ENCODE results near the gene LOXHD1. TPM values are rescaled to one million over a fixed set of nuclear protein-coding genes. Genes with fewer than 3 reads are reported as not detected.

Gene LOXHD1
- total RNA-seq, 1 donor from 2014 or later, result not detected

DNA sequence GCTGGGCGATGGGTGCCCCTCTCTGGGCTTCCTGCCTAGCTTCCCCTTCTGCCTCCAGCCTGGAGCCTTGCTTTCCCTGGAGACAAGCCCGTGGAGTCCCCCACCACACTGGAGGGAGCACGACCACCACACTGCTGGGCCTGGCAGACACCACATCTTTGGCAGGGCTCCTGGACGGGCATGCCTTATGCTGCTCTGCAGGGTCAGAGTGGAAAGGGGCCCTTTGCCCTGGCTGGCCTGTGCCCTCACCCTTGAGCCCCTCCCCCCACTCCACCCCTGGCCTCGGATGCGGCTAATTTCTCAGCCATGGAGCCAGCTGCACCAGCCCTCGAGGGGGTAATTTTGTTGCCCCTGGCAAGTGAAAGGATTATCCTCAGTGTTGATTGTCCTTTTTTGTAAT is 194.5 kb downstream of the LOXHD1 start:
- Histone ChIP-seq H3K4me1 (peaks cover 0 to 4% of the 10 kb centered on the region in 2 donors), H3K27ac (no peak overlapping the region), H3K36me3 (no peaks in the 10 kb centered on the region), H3K9me3 (no peaks in the 10 kb centered on the region), H3K4me3 (no peak overlapping the region), H3K27me3 (no peaks in the 10 kb centered on the region)
- TF ChIP-seq, protein P1, sequence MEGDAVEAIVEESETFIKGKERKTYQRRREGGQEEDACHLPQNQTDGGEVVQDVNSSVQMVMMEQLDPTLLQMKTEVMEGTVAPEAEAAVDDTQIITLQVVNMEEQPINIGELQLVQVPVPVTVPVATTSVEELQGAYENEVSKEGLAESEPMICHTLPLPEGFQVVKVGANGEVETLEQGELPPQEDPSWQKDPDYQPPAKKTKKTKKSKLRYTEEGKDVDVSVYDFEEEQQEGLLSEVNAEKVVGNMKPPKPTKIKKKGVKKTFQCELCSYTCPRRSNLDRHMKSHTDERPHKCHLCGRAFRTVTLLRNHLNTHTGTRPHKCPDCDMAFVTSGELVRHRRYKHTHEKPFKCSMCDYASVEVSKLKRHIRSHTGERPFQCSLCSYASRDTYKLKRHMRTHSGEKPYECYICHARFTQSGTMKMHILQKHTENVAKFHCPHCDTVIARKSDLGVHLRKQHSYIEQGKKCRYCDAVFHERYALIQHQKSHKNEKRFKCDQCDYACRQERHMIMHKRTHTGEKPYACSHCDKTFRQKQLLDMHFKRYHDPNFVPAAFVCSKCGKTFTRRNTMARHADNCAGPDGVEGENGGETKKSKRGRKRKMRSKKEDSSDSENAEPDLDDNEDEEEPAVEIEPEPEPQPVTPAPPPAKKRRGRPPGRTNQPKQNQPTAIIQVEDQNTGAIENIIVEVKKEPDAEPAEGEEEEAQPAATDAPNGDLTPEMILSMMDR (IDR thresholded peaks at IDR 0.05), result no peak
- intact Hi-C loops (cut with DNase I), result no loop called here
- no peak for DNase-seq (ENCODE audit: low spot score in 2 of 2)

DNA sequence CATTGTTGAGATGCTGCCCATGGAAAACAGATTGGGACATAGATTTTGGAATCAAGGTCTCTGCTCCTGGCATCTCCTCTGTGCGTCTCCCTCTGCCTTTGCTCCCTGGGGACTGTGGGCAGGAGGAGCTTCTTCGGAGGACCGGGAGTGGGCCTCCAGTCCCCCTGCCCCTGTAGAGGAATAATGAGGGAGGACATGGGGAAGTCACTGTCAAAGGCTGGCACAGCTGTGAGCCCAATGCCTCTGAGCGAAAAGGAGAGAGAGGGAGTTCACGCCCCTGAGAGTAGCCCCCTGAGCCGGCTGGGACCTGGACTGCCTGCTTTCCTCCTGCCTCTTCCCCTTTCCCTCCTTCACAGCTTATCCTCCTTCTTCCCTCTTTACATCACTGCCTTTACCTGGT is 195.0 kb downstream of the LOXHD1 start:
- DNase-seq (ENCODE audit: low spot score in 2 of 2), result no peak
- Histone ChIP-seq H3K27me3 (no peaks in the 10 kb centered on the region), H3K4me1 (peaks cover 0 to 4% of the 10 kb centered on the region in 2 donors), H3K4me3 (no peak overlapping the region), H3K36me3 (no peaks in the 10 kb centered on the region), H3K27ac (no peak overlapping the region), H3K9me3 (no peaks in the 10 kb centered on the region)
- TF ChIP-seq, protein P1 (IDR thresholded peaks at IDR 0.05), result no peak
- intact Hi-C loops (cut with DNase I), result no loop called here

DNA sequence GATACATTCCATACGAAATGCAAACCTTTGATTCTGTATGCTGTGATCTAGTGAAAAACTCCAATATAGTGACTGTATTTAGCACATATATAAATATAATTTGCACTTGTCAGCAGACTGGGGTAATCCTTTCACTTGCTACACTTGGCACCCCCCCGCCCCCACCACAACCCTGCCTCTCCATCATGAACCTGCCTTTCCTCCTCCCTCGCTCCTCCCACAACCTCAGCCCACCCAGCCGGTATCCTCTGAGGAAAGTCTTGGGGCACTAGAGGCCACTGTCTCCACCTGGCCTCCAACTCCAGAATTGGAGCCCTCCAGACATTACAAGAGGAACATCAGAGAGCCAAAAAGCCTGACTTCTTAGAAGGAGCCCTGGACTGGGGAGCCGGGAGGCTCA is 196.3 kb downstream of the LOXHD1 start:
- DNase-seq (ENCODE audit: low spot score in 2 of 2), result no peak
- H3K27ac ChIP-seq, result no peak overlapping the region
- no peaks in the 10 kb centered on the region for H3K9me3 ChIP-seq
- H3K36me3 ChIP-seq, result no peaks in the 10 kb centered on the region
- H3K4me1 ChIP-seq, result peaks cover 0 to 4% of the 10 kb centered on the region in 2 donors
- TF ChIP-seq, protein P1 (IDR thresholded peaks at IDR 0.05), result no peak
- H3K27me3 ChIP-seq, result no peaks in the 10 kb centered on the region
- no peak overlapping the region for H3K4me3 ChIP-seq
- intact Hi-C loops (cut with DNase I), result no loop called here

DNA sequence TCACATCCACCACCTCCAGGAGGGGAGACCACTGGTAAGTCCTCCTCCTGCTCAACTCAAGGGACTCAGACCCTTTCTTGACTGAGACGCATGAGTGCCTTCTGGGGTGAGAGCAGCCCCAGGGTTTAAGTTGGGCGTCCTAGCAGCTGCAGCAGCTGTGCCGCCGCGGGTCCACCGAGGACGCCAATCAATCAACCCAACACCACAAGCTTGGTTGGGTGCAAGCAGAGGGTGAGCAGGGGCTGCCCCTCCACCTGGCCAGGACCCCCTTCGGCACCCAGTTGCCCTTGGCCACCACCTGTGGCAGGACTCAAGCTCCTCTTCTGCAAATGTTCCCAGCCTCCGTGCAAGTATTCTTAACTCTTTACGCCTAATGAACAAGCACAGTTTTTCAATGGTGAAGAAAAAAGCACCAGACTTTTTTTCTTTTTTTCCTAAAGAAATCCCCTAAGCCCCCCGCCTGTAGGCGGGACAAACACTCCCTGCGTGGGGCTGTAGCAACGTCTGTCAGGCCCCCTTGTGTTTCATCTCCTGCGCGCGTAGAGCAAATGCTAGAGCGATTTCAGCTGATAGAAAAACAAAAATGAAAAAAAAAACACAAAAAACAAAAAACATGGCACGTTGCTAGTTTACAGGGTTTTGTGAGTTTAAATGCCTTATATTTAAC is 197.1 kb downstream of the LOXHD1 start:
- no peaks in the 10 kb centered on the region for H3K27me3 ChIP-seq
- no peaks in the 10 kb centered on the region for H3K36me3 ChIP-seq
- H3K9me3 ChIP-seq, result no peaks in the 10 kb centered on the region
- TF ChIP-seq, protein P1 (IDR thresholded peaks at IDR 0.05), result no peak
- H3K4me3 ChIP-seq, result no peak overlapping the region
- intact Hi-C loops (cut with DNase I), result no loop called here
- H3K4me1 ChIP-seq, result no peaks in the 10 kb centered on the region
- no peak for DNase-seq (ENCODE audit: low spot score in 2 of 2)
- H3K27ac ChIP-seq, result no peak overlapping the region

DNA sequence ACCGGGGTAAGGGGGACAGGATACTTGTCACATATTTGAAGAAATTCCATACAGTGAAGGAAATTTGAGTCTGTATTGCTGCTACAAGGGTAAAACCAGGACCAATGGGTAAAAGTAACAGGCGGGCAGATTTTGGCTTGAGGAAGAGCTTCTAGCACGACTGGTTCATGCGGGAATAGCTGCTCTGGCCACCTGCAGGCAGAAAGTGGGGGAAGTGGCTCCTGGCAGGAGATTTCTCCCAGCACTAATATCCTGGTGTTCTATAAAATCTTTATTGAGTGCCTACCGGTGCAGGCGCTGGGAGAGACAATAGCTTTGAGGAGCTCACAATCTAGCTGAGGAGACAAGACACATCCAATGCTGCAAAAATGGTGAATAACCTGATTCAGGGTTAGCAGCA is 198.5 kb downstream of the LOXHD1 start:
- H3K36me3 ChIP-seq, result no peaks in the 10 kb centered on the region
- intact Hi-C loops (cut with DNase I), result no loop called here
- H3K27ac ChIP-seq, result no peak overlapping the region
- H3K4me1 ChIP-seq, result no peaks in the 10 kb centered on the region
- H3K27me3 ChIP-seq, result no peaks in the 10 kb centered on the region
- DNase-seq (ENCODE audit: low spot score in 2 of 2), result no peak
- TF ChIP-seq, protein P1 (IDR thresholded peaks at IDR 0.05), result no peak
- no peaks in the 10 kb centered on the region for H3K9me3 ChIP-seq
- no peak overlapping the region for H3K4me3 ChIP-seq

DNA sequence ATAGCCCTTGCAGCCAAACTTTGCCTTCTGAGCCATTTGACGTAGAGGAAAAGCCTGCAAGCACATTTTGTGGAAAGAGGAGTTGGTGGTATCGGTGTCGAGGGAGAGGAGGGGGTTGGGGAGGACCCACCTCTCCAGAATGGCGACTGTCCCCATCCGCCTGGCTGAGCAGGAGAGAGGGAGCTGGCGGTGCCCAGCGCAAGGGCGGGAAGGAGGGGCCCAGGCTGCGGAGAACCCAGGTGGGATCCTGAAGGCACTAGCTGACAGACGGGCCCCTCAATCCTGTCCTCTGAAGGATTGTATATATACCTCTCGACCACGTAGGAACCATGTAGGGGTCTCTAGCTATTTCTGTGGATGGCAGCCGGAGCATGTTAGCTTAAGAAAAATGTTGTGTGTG is 200.3 kb downstream of the LOXHD1 start:
- Histone ChIP-seq H3K27me3 (no peaks in the 10 kb centered on the region), H3K9me3 (no peaks in the 10 kb centered on the region), H3K4me3 (no peak overlapping the region), H3K27ac (no peak overlapping the region), H3K4me1 (no peaks in the 10 kb centered on the region), H3K36me3 (no peaks in the 10 kb centered on the region)
- intact Hi-C loops (cut with DNase I), result no loop called here
- no peak for DNase-seq (ENCODE audit: low spot score in 2 of 2)
- TF ChIP-seq, protein P1 (IDR thresholded peaks at IDR 0.05), result no peak

Data from ascending aorta (tissue), 2 donors.